ENCODE results near the gene SIPA1L3.

DNA sequence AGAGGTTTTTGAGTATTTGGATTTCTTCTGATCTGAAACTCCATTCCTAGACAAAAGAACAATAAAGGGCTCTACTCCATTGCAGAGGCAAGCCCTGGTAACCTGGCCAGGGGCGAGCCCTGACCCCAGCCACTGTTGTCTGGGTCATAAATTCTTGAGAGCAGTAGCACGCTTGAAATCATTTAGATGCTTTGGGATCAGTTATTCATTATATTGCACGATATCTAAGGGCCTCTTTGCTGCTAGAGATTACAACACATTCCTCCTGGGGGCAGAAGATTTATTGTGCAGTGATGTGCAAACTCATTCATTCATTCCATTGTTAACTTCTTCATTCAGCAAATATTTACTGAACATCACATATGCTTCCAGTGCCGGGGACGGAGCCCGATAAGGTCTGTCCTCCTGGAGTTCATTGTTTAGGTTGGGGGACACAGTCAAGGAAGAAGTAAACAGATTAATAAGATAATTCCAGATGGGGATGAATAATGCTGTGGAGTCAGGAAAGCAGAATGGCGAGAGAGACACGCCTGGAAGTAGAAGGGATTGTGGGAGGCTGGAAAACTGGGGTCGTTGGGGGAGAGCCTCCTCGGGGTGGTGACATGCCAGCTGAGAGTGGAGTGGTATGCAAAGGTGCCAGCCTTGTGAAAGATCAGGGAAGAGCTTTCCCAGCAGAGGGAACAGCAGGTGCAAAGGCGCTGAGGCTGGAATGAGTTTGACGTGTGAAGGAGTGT, 34.9 kb downstream of the SIPA1L3 start:
- no peak for TF ChIP-seq EZH2 (IDR thresholded peaks at IDR 0.05; ENCODE audit: low read depth, unreplicated experiment)
- TF ChIP-seq POLR2AphosphoS5 (IDR thresholded peaks at IDR 0.05; ENCODE audit: low read depth) = no peak
- TF ChIP-seq, protein P1, sequence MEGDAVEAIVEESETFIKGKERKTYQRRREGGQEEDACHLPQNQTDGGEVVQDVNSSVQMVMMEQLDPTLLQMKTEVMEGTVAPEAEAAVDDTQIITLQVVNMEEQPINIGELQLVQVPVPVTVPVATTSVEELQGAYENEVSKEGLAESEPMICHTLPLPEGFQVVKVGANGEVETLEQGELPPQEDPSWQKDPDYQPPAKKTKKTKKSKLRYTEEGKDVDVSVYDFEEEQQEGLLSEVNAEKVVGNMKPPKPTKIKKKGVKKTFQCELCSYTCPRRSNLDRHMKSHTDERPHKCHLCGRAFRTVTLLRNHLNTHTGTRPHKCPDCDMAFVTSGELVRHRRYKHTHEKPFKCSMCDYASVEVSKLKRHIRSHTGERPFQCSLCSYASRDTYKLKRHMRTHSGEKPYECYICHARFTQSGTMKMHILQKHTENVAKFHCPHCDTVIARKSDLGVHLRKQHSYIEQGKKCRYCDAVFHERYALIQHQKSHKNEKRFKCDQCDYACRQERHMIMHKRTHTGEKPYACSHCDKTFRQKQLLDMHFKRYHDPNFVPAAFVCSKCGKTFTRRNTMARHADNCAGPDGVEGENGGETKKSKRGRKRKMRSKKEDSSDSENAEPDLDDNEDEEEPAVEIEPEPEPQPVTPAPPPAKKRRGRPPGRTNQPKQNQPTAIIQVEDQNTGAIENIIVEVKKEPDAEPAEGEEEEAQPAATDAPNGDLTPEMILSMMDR (conservative IDR thresholded peaks at IDR 0.05; ENCODE audit: low read depth in 2 of 2) = no peak
- no peak for TF ChIP-seq CREB1 (CRISPR knock-in tag; IDR thresholded peaks at IDR 0.05; ENCODE audit: low read depth)
- TF ChIP-seq, protein P2, sequence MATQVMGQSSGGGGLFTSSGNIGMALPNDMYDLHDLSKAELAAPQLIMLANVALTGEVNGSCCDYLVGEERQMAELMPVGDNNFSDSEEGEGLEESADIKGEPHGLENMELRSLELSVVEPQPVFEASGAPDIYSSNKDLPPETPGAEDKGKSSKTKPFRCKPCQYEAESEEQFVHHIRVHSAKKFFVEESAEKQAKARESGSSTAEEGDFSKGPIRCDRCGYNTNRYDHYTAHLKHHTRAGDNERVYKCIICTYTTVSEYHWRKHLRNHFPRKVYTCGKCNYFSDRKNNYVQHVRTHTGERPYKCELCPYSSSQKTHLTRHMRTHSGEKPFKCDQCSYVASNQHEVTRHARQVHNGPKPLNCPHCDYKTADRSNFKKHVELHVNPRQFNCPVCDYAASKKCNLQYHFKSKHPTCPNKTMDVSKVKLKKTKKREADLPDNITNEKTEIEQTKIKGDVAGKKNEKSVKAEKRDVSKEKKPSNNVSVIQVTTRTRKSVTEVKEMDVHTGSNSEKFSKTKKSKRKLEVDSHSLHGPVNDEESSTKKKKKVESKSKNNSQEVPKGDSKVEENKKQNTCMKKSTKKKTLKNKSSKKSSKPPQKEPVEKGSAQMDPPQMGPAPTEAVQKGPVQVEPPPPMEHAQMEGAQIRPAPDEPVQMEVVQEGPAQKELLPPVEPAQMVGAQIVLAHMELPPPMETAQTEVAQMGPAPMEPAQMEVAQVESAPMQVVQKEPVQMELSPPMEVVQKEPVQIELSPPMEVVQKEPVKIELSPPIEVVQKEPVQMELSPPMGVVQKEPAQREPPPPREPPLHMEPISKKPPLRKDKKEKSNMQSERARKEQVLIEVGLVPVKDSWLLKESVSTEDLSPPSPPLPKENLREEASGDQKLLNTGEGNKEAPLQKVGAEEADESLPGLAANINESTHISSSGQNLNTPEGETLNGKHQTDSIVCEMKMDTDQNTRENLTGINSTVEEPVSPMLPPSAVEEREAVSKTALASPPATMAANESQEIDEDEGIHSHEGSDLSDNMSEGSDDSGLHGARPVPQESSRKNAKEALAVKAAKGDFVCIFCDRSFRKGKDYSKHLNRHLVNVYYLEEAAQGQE (IDR thresholded peaks at IDR 0.05; ENCODE audit: unreplicated experiment) = no peak
- TF ChIP-seq, protein P3, sequence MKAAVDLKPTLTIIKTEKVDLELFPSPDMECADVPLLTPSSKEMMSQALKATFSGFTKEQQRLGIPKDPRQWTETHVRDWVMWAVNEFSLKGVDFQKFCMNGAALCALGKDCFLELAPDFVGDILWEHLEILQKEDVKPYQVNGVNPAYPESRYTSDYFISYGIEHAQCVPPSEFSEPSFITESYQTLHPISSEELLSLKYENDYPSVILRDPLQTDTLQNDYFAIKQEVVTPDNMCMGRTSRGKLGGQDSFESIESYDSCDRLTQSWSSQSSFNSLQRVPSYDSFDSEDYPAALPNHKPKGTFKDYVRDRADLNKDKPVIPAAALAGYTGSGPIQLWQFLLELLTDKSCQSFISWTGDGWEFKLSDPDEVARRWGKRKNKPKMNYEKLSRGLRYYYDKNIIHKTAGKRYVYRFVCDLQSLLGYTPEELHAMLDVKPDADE (IDR thresholded peaks at IDR 0.05) = no peak

Measured in GM23338 (cell line).